Stomach smooth muscle (tissue), 2 donors: ENCODE data around the gene LONP2.
A peak's percentile ranks its signal among the peaks of the same experiment; 100 is the strongest.
"Not testable (repeated sequence)": the region's sequence is repeated elsewhere in the genome, so short reads cannot be mapped to it uniquely, and the experiment has no call there.

Experiments
- H3K27ac ChIP-seq: one replicate; pipeline ENCODE4 v1.7.0; 2013; ENCODE audit warnings: mild to moderate bottlenecking, low read length, inconsistent platforms
- H3K27me3 ChIP-seq, 2 donors: one replicate each; pipeline ENCODE4 v1.7.0; 2013; ENCODE audit warnings: low read length in 2 of 2; ENCODE audit not compliant: insufficient read depth in 2 of 2, control insufficient read depth in 1 of 2
- H3K36me3 ChIP-seq, 2 donors: one replicate each; pipeline ENCODE4 v1.7.0; 2013; ENCODE audit warnings: low read length in 2 of 2; ENCODE audit not compliant: control insufficient read depth in 2 of 2, insufficient read depth in 2 of 2
- H3K4me1 ChIP-seq: one replicate; pipeline ENCODE4 v1.7.0; 2013; ENCODE audit warnings: low read length; ENCODE audit not compliant: control insufficient read depth, insufficient read depth
- H3K4me3 ChIP-seq, 2 donors: one replicate each; pipeline ENCODE4 v1.7.0; 2013; ENCODE audit warnings: low read length in 2 of 2
- H3K9ac ChIP-seq, 2 donors: one replicate each; pipeline ENCODE4 v1.7.0; 2013; ENCODE audit warnings: low read length in 2 of 2, mild to moderate bottlenecking in 1 of 2
- H3K9me3 ChIP-seq, 2 donors: one replicate each; pipeline ENCODE4 v1.7.0; 2013; ENCODE audit warnings: low read length in 2 of 2; ENCODE audit not compliant: control insufficient read depth in 2 of 2
- donor health status: healthy.
- donor health status: Pancreatic carcinoma.

Gene LONP2

GRCh38 chr16:48240147-48240546 lies 4.0 kb upstream of the LONP2 start:
- not testable (repeated sequence) for H3K4me1 ChIP-seq, H3K9me3 ChIP-seq, H3K27ac ChIP-seq, H3K9ac ChIP-seq, H3K27me3 ChIP-seq, H3K36me3 ChIP-seq, H3K4me3 ChIP-seq

- Histone ChIP-seq H3K9ac (peak overlapping the region; percentile 96 to 97), H3K4me3 (peak overlapping the region; percentile 89 to 96), H3K4me1 (peaks cover 20% of the 10 kb centered on the region), H3K27ac (peak overlapping the region; percentile 75), H3K27me3 (no peaks in the 10 kb centered on the region), H3K9me3 (no peaks in the 10 kb centered on the region), H3K36me3 (no peaks in the 10 kb centered on the region)
Observed at GRCh38 chr16:48244863-48245195, 729 bp downstream of the LONP2 start.

- Histone ChIP-seq H3K4me1 (peaks cover 20% of the 10 kb centered on the region), H3K36me3 (no peaks in the 10 kb centered on the region), H3K9ac (peak overlapping the region in 1 of 2 donors; percentile 97), H3K27ac (no peak overlapping the region), H3K9me3 (no peaks in the 10 kb centered on the region), H3K4me3 (peak overlapping the region; percentile 44 to 96), H3K27me3 (no peaks in the 10 kb centered on the region)
Observed at GRCh38 chr16:48246066-48246465, 2.0 kb downstream of the LONP2 start.

GRCh38 chr16:48247311-48247710 lies 3.2 kb downstream of the LONP2 start, which contains the start of gene ABCC11:
Gene ABCC11, minus strand, starts transcription at chr16:48247539. Its CDS starts 15,618 bp downstream, at chr16:48231921.
- Histone ChIP-seq H3K4me3 (peak within 1 kb of the TSS in 1 of 2 donors; percentile 96), H3K4me1 (peaks cover 20% of the 10 kb centered on the region), H3K36me3 (no peaks in the 10 kb centered on the region), H3K9ac (no peak within 1 kb of the TSS), H3K27me3 (no peaks in the 10 kb centered on the region), H3K27ac (no peak within 1 kb of the TSS), H3K9me3 (no peaks in the 10 kb centered on the region)

GRCh38 chr16:48250520-48251278 lies 6.6 kb downstream of the LONP2 start:
- H3K9me3 ChIP-seq = no peaks in the 10 kb centered on the region
- peaks cover 10% of the 10 kb centered on the region for H3K4me1 ChIP-seq
- no peak overlapping the region for H3K4me3 ChIP-seq
- no peak overlapping the region for H3K9ac ChIP-seq
- H3K27me3 ChIP-seq = no peaks in the 10 kb centered on the region
- H3K27ac ChIP-seq = no peak overlapping the region
- peaks cover 3 to 13% of the 10 kb centered on the region in 2 donors for H3K36me3 ChIP-seq

- Histone ChIP-seq H3K9ac (no peak overlapping the region), H3K9me3 (no peaks in the 10 kb centered on the region), H3K27me3 (no peaks in the 10 kb centered on the region), H3K36me3 (peaks cover 3 to 13% of the 10 kb centered on the region in 2 donors), H3K4me3 (no peak overlapping the region), H3K4me1 (no peaks in the 10 kb centered on the region), H3K27ac (no peak overlapping the region)
Observed at GRCh38 chr16:48252013-48252412, 7.9 kb downstream of the LONP2 start.

- Histone ChIP-seq H3K27me3 (no peaks in the 10 kb centered on the region), H3K4me1 (no peaks in the 10 kb centered on the region), H3K4me3 (no peak overlapping the region), H3K9ac (no peak overlapping the region), H3K36me3 (peaks cover 15 to 29% of the 10 kb centered on the region in 2 donors), H3K27ac (no peak overlapping the region), H3K9me3 (no peaks in the 10 kb centered on the region)
Observed at GRCh38 chr16:48256579-48257177, 12.6 kb downstream of the LONP2 start.

- Histone ChIP-seq H3K36me3 (peaks cover 23 to 35% of the 10 kb centered on the region in 2 donors), H3K4me3 (no peak overlapping the region), H3K4me1 (no peaks in the 10 kb centered on the region), H3K27me3 (no peaks in the 10 kb centered on the region), H3K9ac (no peak overlapping the region), H3K9me3 (no peaks in the 10 kb centered on the region), H3K27ac (no peak overlapping the region)
Observed at GRCh38 chr16:48261569-48261968, 17.5 kb downstream of the LONP2 start.

GRCh38 chr16:48262631-48263030 lies 18.5 kb downstream of the LONP2 start:
- Histone ChIP-seq H3K36me3 (peaks cover 23 to 35% of the 10 kb centered on the region in 2 donors), H3K9ac (no peak overlapping the region), H3K4me3 (no peak overlapping the region), H3K4me1 (no peaks in the 10 kb centered on the region), H3K27me3 (no peaks in the 10 kb centered on the region), H3K9me3 (no peaks in the 10 kb centered on the region), H3K27ac (no peak overlapping the region)

GRCh38 chr16:48269011-48269410 lies 24.9 kb downstream of the LONP2 start:
- no peaks in the 10 kb centered on the region for H3K27me3 ChIP-seq
- no peak overlapping the region for H3K4me3 ChIP-seq
- no peak overlapping the region for H3K27ac ChIP-seq
- H3K9ac ChIP-seq = no peak overlapping the region
- H3K36me3 ChIP-seq = peaks cover 8 to 10% of the 10 kb centered on the region in 2 donors
- H3K4me1 ChIP-seq = no peaks in the 10 kb centered on the region
- no peaks in the 10 kb centered on the region for H3K9me3 ChIP-seq

GRCh38 chr16:48271728-48272127 lies 27.6 kb downstream of the LONP2 start:
- Histone ChIP-seq H3K9me3 (no peaks in the 10 kb centered on the region), H3K36me3 (peaks cover 5 to 8% of the 10 kb centered on the region in 2 donors), H3K4me3 (no peak overlapping the region), H3K27ac (no peak overlapping the region), H3K9ac (no peak overlapping the region), H3K4me1 (no peaks in the 10 kb centered on the region), H3K27me3 (no peaks in the 10 kb centered on the region)
